ENCODE data around the gene DENND1A. TPM values are rescaled to one million over a fixed set of nuclear protein-coding genes. Genes with fewer than 3 reads are reported as not detected.

Gene DENND1A
- polyA plus RNA-seq, 2 of the 4 experiments (the other 2 are of a cell fraction), result 15.1 to 21.9 TPM

- TF ChIP-seq TFCP2L1 (CRISPR knock-in tag; IDR thresholded peaks at IDR 0.05) (no peak), KDM5A (IDR thresholded peaks at IDR 0.05) (no peak), NR3C1 (IDR thresholded peaks at IDR 0.05) (no peak)
These were observed 550.8 kb downstream of the DENND1A start (continued) for GRCh38 chr9:123378956-123379660.

GRCh38 chr9:123378025-123378424 is 551.9 kb downstream of the DENND1A start:
- TF ChIP-seq ATOH8 (CRISPR knock-in tag; IDR thresholded peaks at IDR 0.05; ENCODE audit: low read depth) (no peak), HEYL (CRISPR knock-in tag; IDR thresholded peaks at IDR 0.05) (no peak), TFCP2L1 (CRISPR knock-in tag; IDR thresholded peaks at IDR 0.05) (no peak), MAX (IDR thresholded peaks at IDR 0.05) (no peak), HES2 (IDR thresholded peaks at IDR 0.05) (no peak), JUN (IDR thresholded peaks at IDR 0.05) (no peak), NPAS2 (CRISPR knock-in tag; IDR thresholded peaks at IDR 0.05; ENCODE audit: borderline replicate concordance) (no peak), ZC3H11A (IDR thresholded peaks at IDR 0.05) (no peak), CTCF (IDR thresholded peaks at IDR 0.05) (no peak), FOSB (CRISPR knock-in tag; IDR thresholded peaks at IDR 0.05) (no peak), BCL3 (IDR thresholded peaks at IDR 0.05) (no peak), MAFK (IDR thresholded peaks at IDR 0.05; ENCODE audit: partially characterized antibody) (no peak), RCOR1 (IDR thresholded peaks at IDR 0.05; ENCODE audit: low read depth, low read length) (no peak), CBX2 (IDR thresholded peaks at IDR 0.05; ENCODE audit: borderline replicate concordance, low read depth) (no peak)
- Histone ChIP-seq H3K4me3 (no peak overlapping the region), H3K4me2 (no peak overlapping the region), H3K27ac (no peak overlapping the region), H3K4me1 (no peaks in the 10 kb centered on the region), H3K9me3 (no peaks in the 10 kb centered on the region)
- 69% methylated on average over 7 of the region's 10 CpGs for WGBS (ENCODE audit: missing lambda C conversion rate)
- DNase-seq (ENCODE audit: low read depth in 1 of 2, low spot score in 1 of 2) (no peak), FAIRE-seq (no peak), ATAC-seq (peak in 1 of 2 experiments; percentile 9; a peak in 2 of 6 replicates)
- POLR2A ChIA-PET, result no interaction called here
- CTCF ChIA-PET, result interaction anchor here (1.0 to 2.0 kb wide), 3 partner anchors 9 to 24 kb away, joined by 3 to 10 read pairs (median 3); no protein-coding TSS in a partner anchor

GRCh38 chr9:123377211-123377971 is 552.5 kb downstream of the DENND1A start:
- H3K9me3 ChIP-seq, result no peaks in the 10 kb centered on the region
- FAIRE-seq, result no peak
- no peaks in the 10 kb centered on the region for H3K4me1 ChIP-seq
- no peak overlapping the region for H3K27ac ChIP-seq
- TF ChIP-seq POLR2A (IDR thresholded peaks at IDR 0.05; ENCODE audit: low read length), result no peak
- TF ChIP-seq CHD4 (IDR thresholded peaks at IDR 0.05; ENCODE audit: borderline replicate concordance), result no peak
- no peak for TF ChIP-seq MYC (IDR thresholded peaks at IDR 0.05; ENCODE audit: borderline replicate concordance, low read length)
- no peak for TF ChIP-seq EP300 (IDR thresholded peaks at IDR 0.05)
- TF ChIP-seq HDAC2 (IDR thresholded peaks at IDR 0.05), result no peak
- TF ChIP-seq ZFP36 (IDR thresholded peaks at IDR 0.05; ENCODE audit: borderline replicate concordance, partially characterized antibody), result no peak
- no peak for TF ChIP-seq HOXB13 (CRISPR knock-in tag; IDR thresholded peaks at IDR 0.05; ENCODE audit: low read depth)
- no peak for TF ChIP-seq ZC3H11A (IDR thresholded peaks at IDR 0.05)
- no peak overlapping the region for H3K4me2 ChIP-seq
- POLR2A ChIA-PET, result no interaction called here
- ATAC-seq, result peak; percentile 12; a peak in 2 of 6 replicates
- WGBS (ENCODE audit: missing lambda C conversion rate), result 72% methylated on average over 18 of the region's 21 CpGs
- DNase-seq (ENCODE audit: low read depth in 1 of 2, low spot score in 1 of 2), result no peak
- CTCF ChIA-PET, result interaction anchor here (1.0 to 2.0 kb wide), 3 partner anchors 9 to 23 kb away, joined by 3 to 10 read pairs (median 3); no protein-coding TSS in a partner anchor
- no peak overlapping the region for H3K4me3 ChIP-seq
